ENCODE measurements around the gene SPATS1.
"Not testable (repeated sequence)": the region's sequence is repeated elsewhere in the genome, so short reads cannot be mapped to it uniquely, and the experiment has no call there.

The SPATS1 gene

GRCh38 chr6:44327096-44327495, 15.4 kb upstream of the SPATS1 start:
- TF ChIP-seq SNAI2 (CRISPR knock-in tag; IDR thresholded peaks at IDR 0.05) (no peak), ZFP30 (CRISPR knock-in tag; IDR thresholded peaks at IDR 0.05) (no peak), GLIS3 (CRISPR knock-in tag; IDR thresholded peaks at IDR 0.05) (no peak), ZNF70 (CRISPR knock-in tag; IDR thresholded peaks at IDR 0.05) (no peak)
- no peak for ATAC-seq

- TF ChIP-seq ARNTL (CRISPR knock-in tag; IDR thresholded peaks at IDR 0.05; ENCODE audit: borderline replicate concordance, low read depth) (no peak), CSDC2 (CRISPR knock-in tag; IDR thresholded peaks at IDR 0.05) (no peak), BACH2 (CRISPR knock-in tag; IDR thresholded peaks at IDR 0.05; ENCODE audit: borderline replicate concordance) (no peak), CREB5 (CRISPR knock-in tag; IDR thresholded peaks at IDR 0.05; ENCODE audit: low read depth) (no peak), ZNF565 (CRISPR knock-in tag; conservative IDR thresholded peaks at IDR 0.05; ENCODE audit: low read depth) (no peak), GLIS3 (CRISPR knock-in tag; IDR thresholded peaks at IDR 0.05) (no peak), ZNF8 (CRISPR knock-in tag; IDR thresholded peaks at IDR 0.05) (no peak), RARB (CRISPR knock-in tag; IDR thresholded peaks at IDR 0.05) (no peak), ZC3H10 (CRISPR knock-in tag; IDR thresholded peaks at IDR 0.05) (no peak), PATZ1 (CRISPR knock-in tag; IDR thresholded peaks at IDR 0.05; ENCODE audit: borderline replicate concordance) (no peak), TSHZ2 (CRISPR knock-in tag; IDR thresholded peaks at IDR 0.05) (no peak), POU6F1 (CRISPR knock-in tag; IDR thresholded peaks at IDR 0.05; ENCODE audit: borderline replicate concordance, low read depth) (no peak), OSR1 (CRISPR knock-in tag; IDR thresholded peaks at IDR 0.05) (no peak), TCF4 (CRISPR knock-in tag; IDR thresholded peaks at IDR 0.05; ENCODE audit: borderline replicate concordance) (no peak), SNAI2 (CRISPR knock-in tag; IDR thresholded peaks at IDR 0.05) (no peak), PPARA (CRISPR knock-in tag; IDR thresholded peaks at IDR 0.05; ENCODE audit: borderline replicate concordance) (no peak), TOX (CRISPR knock-in tag; IDR thresholded peaks at IDR 0.05; ENCODE audit: borderline replicate concordance) (no peak), ISL1 (CRISPR knock-in tag; IDR thresholded peaks at IDR 0.05) (no peak)
- no peak for ATAC-seq
Observed at GRCh38 chr6:44327760-44328159, 14.7 kb upstream of the SPATS1 start.

- ATAC-seq, result not testable (repeated sequence)
Observed at GRCh38 chr6:44328203-44328602, 14.2 kb upstream of the SPATS1 start.

- ATAC-seq, result no peak
- TF ChIP-seq PATZ1 (CRISPR knock-in tag; IDR thresholded peaks at IDR 0.05; ENCODE audit: borderline replicate concordance), result no peak
- TF ChIP-seq ISL1 (CRISPR knock-in tag; IDR thresholded peaks at IDR 0.05), result no peak
- TF ChIP-seq CSRNP3 (CRISPR knock-in tag; IDR thresholded peaks at IDR 0.05), result no peak
- TF ChIP-seq ARNTL (CRISPR knock-in tag; IDR thresholded peaks at IDR 0.05; ENCODE audit: borderline replicate concordance, low read depth), result no peak
- no peak for TF ChIP-seq ZFP30 (CRISPR knock-in tag; IDR thresholded peaks at IDR 0.05)
- no peak for TF ChIP-seq CSDC2 (CRISPR knock-in tag; IDR thresholded peaks at IDR 0.05)
- TF ChIP-seq PPARA (CRISPR knock-in tag; IDR thresholded peaks at IDR 0.05; ENCODE audit: borderline replicate concordance), result no peak
- no peak for TF ChIP-seq BACH2 (CRISPR knock-in tag; IDR thresholded peaks at IDR 0.05; ENCODE audit: borderline replicate concordance)
- no peak for TF ChIP-seq TCF4 (CRISPR knock-in tag; IDR thresholded peaks at IDR 0.05; ENCODE audit: borderline replicate concordance)
- no peak for TF ChIP-seq TSHZ2 (CRISPR knock-in tag; IDR thresholded peaks at IDR 0.05)
- no peak for TF ChIP-seq RARB (CRISPR knock-in tag; IDR thresholded peaks at IDR 0.05)
- TF ChIP-seq OSR1 (CRISPR knock-in tag; IDR thresholded peaks at IDR 0.05), result no peak
- TF ChIP-seq ZFP3 (CRISPR knock-in tag; IDR thresholded peaks at IDR 0.05), result no peak
Observed at GRCh38 chr6:44329858-44330257, 12.6 kb upstream of the SPATS1 start.

Data from SK-N-SH treated with all-trans-retinoic acid at 6 μM for 48 hours (cell line).